Germinal center (tissue), 1 donor: ENCODE data around the gene CFHR1.
"Not testable (repeated sequence)": the region's sequence is repeated elsewhere in the genome, so short reads cannot be mapped to it uniquely, and the experiment has no call there.

Experiments used
- DNase-seq: peaks from one replicate; pipeline ENCODE4 v3.0.0; 2012; ENCODE audit warnings: mixed read lengths, low spot score

CFHR1 gene

GRCh38 chr1:196819531-196819930 lies at the start of gene CFHR1:
CFHR1 (plus strand) TSS chr1:196819731; CDS start chr1:196819845, 114 bp downstream.
- not testable (repeated sequence) for DNase-seq

- DNase-seq: not testable (repeated sequence)
Observed at GRCh38 chr1:196769823-196770222, 49.7 kb upstream of the CFHR1 start.

DNA sequence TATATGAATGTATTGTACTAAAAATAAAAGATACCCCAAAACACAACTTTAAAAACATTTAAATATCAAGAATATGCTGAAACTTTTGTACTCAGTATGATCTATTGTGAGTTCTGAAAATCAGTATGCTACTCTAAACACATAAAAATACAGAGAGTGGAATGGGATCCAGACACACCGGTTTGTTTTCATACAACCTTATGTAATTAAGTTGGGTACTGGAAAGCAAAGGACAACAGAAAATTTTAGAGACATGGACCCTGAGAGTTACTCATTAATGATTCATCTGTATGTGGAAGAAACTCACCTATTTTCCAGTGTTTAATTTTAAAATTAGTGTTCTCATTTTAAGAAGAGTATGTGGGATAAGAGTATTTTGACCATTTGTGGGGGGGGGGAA lies 45.8 kb upstream of the CFHR1 start:
- no peak for DNase-seq

GRCh38 chr1:196774175-196774574 lies 45.4 kb upstream of the CFHR1 start:
- no peak for DNase-seq

DNA sequence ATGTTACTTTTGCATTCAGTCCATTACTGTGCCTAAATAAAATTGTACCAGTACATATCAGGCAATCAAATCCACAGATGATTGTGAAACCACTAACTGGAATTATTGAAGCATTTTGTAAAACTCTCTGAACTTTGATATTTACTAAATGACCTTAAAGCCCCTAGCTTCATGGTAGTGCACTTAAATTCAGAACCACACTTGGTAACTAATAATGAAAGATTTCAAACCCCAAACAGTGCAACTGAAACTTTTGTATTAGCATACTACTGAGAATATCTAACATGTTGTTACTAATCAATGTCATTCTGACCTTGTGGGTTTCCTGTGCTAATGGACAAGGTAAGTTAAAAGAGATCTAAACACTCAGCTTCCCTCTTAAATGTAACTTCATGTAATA lies 44.9 kb upstream of the CFHR1 start, which contains the start of gene CFHR3:
Gene CFHR3, plus strand, starts transcription at position 238 of the 400 bp plus-strand sequence. Its CDS starts 47 bp downstream, at position 285.
- DNase-seq: no peak

GRCh38 chr1:196777603-196778002 lies 41.9 kb upstream of the CFHR1 start:
- DNase-seq: no peak

DNA sequence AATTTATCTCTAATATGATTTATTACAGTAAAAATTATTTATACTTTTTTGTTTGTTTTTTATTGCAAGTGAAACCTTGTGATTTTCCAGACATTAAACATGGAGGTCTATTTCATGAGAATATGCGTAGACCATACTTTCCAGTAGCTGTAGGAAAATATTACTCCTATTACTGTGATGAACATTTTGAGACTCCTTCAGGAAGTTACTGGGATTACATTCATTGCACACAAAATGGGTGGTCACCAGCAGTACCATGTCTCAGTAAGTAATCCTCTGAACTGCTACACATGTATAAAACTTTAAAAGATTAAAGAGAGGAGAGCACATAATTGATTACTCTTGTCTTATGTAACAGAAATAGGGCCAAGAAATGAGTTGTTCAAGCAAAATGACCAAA lies 40.4 kb upstream of the CFHR1 start:
- no peak for DNase-seq

DNA sequence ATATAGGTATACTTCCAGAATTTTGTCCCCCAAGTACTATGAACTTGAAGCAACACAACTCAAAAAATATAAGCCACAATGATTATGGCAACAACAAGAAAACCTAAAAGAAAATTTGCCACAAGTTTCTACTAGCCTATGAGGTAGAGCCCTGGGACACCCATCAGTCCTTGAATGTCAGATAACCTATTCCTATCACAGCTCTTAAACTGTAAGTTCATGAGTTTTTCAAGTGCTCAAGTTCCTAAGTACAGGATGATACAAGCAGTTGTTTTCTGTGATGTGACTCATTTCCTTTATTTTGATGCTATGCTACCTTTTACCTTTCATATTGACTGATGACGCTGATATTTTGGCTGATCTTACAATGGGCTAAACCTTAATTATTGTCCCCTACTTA lies 28.3 kb upstream of the CFHR1 start:
- not testable (repeated sequence) for DNase-seq

- DNase-seq: not testable (repeated sequence)
Observed at GRCh38 chr1:196794103-196794502, 25.4 kb upstream of the CFHR1 start.

GRCh38 chr1:196797891-196798290 lies 21.6 kb upstream of the CFHR1 start:
- no peak for DNase-seq

DNA sequence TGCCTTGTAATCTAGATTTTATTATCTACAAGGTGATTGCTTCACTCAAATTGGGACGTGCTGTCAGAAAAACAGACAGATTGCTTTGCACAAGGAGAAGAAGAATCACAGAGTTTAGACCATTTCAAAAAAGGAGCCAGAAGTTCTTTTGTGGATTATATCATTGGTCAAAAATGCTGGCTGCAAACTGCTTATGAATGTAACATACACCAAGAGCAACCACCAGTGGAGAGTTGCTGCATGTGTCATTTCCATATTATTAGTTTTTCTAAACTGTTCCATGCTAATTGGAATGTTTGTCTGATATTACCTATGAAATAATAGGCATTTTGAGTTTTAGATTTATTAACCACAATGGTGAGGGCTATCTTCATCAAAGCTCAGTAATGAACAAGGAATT lies 17.6 kb upstream of the CFHR1 start:
- not testable (repeated sequence) for DNase-seq

GRCh38 chr1:196808529-196809235 lies 10.8 kb upstream of the CFHR1 start:
- DNase-seq: no peak

DNA sequence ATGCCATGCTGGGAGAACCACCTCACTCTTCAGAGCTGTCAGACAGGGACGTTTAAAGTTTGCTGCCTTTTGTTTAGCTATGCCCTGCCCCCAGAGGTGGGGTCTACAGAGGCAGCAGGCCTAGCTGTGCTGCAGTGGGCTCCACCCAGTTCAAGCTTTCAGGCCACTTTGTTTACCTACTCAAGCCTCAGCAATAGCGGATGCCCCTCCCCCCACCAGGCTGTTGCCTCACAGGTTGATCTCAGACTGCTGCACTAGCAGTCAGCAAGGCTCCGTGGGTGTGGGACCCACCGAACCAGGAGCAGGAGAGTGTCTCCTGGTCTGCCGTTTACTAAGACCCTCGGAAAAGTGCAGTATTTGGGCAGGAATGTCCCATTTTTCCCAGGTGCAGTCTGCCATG lies 2.1 kb upstream of the CFHR1 start:
- not testable (repeated sequence) for DNase-seq

GRCh38 chr1:196827860-196828259 lies 8.3 kb downstream of the CFHR1 start:
- not testable (repeated sequence) for DNase-seq

- DNase-seq: not testable (repeated sequence)
Observed at GRCh38 chr1:196849613-196850492, 30.3 kb downstream of the CFHR1 start.

- DNase-seq: no peak
Observed at GRCh38 chr1:196856053-196856452, 36.5 kb downstream of the CFHR1 start.

DNA sequence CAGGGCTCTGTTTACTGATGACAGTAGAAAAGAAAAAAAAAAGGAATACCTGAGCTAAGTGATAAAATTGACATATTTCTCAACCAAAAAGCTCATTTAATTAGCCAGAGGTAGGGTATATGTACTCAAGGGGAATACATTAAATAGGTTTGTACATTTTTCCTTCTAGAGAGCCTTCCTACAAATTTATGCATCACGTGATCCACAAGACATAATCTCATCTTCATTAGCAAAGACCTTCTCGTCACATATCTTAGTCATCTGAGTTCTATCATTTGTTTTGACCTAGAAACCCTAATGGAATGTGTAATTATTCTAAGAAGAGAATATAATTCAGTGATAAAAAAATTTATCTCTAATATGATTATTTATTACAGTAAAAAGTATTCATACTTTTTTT lies 37.7 kb downstream of the CFHR1 start:
- no peak for DNase-seq

GRCh38 chr1:196858811-196859210 lies 39.3 kb downstream of the CFHR1 start:
- DNase-seq: no peak

DNA sequence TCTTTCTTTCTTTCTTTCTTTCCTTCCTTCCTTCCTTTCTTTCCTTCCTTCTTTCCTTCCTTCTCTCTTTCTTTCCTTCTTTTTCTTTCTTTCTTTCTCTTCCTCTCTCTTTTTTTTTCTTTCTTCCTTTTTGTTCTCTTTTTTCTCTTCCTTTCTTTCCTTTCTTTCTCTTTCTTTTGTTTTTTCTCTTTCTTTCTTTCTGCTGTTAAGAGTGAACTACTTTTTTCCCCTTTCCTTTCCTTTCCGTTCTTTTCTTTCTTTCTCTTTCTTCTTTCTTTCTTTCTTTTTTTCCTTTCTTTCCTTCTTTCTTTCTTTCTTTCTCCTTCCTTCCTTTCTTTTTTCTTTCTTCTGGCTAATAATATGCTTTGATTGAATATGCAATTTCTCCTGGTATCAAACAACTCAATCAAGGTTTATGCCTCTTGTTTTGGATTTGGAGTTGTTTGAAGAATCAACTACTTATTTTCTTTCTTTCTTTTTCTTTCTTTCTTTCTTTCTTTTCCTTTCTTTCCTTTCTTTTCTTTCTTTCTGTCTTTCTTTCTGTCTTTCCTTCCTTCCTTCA lies 40.9 kb downstream of the CFHR1 start:
- no peak for DNase-seq

GRCh38 chr1:196861429-196861828 lies 41.9 kb downstream of the CFHR1 start:
- DNase-seq: no peak

DNA sequence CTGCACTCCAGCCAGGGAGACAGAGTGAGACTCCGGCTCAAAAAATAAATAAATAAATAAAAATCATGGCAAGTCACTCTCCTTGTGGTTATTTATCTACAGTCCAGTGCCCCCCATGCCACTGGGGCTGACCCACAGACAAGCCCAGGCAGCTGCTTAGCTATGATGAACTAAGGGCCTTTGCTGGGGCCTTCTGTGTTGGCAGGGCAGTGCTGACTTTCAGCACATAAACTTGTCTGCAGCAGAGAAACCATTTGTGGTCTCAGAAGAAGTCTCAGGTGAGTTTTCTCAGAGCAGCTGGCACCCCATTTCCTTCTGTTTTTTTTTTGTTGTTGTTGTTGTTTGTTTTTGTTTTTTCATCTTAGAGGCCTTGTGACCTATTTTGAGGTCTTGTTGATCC lies 47.4 kb downstream of the CFHR1 start:
- DNase-seq: no peak

DNA sequence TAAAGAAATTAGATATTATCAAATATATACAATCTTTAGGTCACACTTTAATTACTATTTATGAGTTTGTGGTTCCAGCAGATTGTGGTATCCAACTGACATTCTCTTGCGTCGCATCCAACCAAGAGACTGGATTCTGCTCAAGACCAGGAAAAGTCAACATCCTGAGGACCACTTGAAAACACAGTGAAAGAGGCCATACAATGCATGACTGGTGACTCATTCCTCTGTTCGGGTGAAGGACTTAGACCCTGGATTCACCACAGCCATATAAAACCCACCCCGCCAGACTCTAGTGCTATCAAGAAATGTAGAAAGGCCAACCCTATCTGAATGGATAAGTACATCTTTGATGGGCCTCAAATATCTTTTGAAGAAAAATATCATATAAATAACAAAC lies 53.9 kb downstream of the CFHR1 start:
- DNase-seq: no peak

- no peak for DNase-seq
Observed at GRCh38 chr1:196875935-196876334, 56.4 kb downstream of the CFHR1 start.
